Stimulated activated effector memory CD8-positive, alpha-beta T cell treated with anti-CD3 and anti-CD28 coated beads, Interleukin-12 subunit alpha, Interleukin-12 subunit beta, amount 100 ng/mL, for 72 hours (primary cell): ENCODE results near the gene AP3S2.
"Not testable (repeated sequence)": the region's sequence is repeated elsewhere in the genome, so short reads cannot be mapped to it uniquely, and the experiment has no call there.

Experiments
- ATAC-seq: fragments of 150-1000 bp; cut with Tn5 transposase; 2 replicates; pipeline ENCODE4 v1.10.0; 2021
- DNase-seq, 2 donors: peaks; one replicate each; pipeline ENCODE4 v3.0.0; 2021 to 2022; ENCODE audit warnings: low spot score in 2 of 2
- H3K27ac Mint-ChIP-seq: one replicate; pipeline ENCODE4 v1.8.0; 2022; ENCODE audit warnings: mild to moderate bottlenecking, mixed read lengths
- H3K36me3 Mint-ChIP-seq: one replicate; pipeline ENCODE4 v1.8.0; 2022; ENCODE audit warnings: mild to moderate bottlenecking, mixed read lengths
- H3K4me1 Mint-ChIP-seq: one replicate; pipeline ENCODE4 v1.8.0; 2022; ENCODE audit warnings: mixed read lengths
- H3K4me3 Mint-ChIP-seq: one replicate; pipeline ENCODE4 v1.8.0; 2022; ENCODE audit warnings: mild to moderate bottlenecking, mixed read lengths
- H3K9me3 Mint-ChIP-seq: one replicate; pipeline ENCODE4 v1.8.0; 2022; ENCODE audit warnings: mixed read lengths

Gene AP3S2

DNA sequence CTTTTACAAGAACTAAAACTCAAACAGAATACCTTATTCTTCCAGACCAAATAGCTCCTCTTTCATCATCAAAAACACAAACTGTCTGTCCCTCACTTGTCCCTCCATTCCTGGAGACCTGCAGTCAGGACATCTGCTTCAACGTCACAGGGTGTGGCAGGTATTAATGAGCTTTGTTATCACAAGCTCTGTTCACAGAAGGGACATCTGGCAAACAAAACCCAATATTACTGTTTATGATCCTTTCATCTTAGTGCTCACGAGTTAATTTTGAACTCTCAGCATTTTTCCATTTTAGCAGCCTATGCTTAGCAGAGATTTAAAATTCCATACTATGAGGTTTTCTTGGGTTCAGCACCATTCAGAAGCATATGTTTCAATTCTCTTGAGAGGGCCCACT, 32.9 kb downstream of the AP3S2 start:
- no peaks in the 10 kb centered on the region for H3K9me3 Mint-ChIP-seq
- no peaks in the 10 kb centered on the region for H3K4me1 Mint-ChIP-seq
- DNase-seq (no peak), ATAC-seq (no peak)
- H3K36me3 Mint-ChIP-seq, result peaks cover 34% of the 10 kb centered on the region
- no peak overlapping the region for H3K4me3 Mint-ChIP-seq
- no peak overlapping the region for H3K27ac Mint-ChIP-seq

DNA sequence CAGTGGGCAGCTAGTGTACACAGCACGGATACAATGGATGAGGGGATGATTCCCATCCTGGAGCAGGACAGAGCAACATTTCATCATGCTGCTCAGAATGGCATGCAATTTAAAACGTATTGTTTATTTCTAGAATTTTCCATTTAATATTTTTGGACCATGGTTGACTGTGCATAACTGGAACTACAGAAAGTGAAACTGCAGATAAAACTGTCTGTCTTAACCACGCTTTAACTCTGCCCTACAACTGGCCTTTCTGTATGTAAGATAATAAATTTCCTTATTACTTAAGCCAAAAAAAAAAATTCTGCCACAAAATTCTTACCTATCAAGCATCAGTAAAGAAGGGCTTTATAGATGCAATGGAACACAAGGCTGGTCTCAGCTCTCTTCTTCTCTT, 33.4 kb downstream of the AP3S2 start:
- Mint-ChIP-seq H3K4me1 (no peaks in the 10 kb centered on the region), H3K27ac (no peak overlapping the region), H3K4me3 (no peak overlapping the region), H3K36me3 (peaks cover 30% of the 10 kb centered on the region), H3K9me3 (no peaks in the 10 kb centered on the region)
- no peak for DNase-seq
- no peak for ATAC-seq

DNA sequence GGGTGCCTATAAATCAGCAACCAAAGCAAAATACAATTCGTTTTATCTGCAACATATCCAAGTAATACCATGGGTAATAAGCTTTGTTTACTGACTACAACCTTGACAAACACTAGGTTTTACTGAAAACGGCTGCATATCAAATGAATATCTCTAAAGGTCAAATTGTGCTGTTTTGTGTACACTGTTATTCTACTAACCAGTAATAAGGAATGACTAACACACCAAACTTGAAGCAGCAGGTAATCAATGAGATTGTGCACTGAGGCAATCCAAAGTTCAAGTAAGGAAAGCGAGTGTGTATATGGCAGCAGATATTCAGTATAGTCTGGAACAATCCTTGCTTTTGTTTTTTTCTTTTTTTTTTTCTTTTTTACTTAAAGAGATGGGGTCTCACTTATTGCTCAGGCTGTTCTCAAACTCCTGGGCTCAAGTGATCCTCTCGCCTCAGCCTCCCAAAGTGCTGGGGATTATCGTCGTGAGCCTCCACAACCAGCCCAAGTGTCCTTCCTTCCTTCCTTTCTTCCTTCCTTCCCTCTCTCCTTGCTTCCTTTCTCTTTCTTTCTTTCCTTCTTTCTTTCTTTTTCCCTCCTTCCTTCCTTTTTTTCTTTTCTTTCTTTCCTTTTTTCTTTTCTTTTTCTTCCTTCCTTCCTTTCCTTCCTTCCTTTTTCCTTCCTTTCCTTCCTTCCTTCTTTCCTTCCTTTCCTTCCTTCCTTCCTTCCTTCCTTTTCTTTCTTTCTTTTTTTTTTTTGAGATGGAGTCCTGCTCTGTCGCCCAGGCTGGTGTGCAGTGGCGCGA, 34.9 kb downstream of the AP3S2 start:
- H3K4me1 Mint-ChIP-seq, result no peaks in the 10 kb centered on the region
- H3K9me3 Mint-ChIP-seq, result no peaks in the 10 kb centered on the region
- peaks cover 29% of the 10 kb centered on the region for H3K36me3 Mint-ChIP-seq
- no peak overlapping the region for H3K4me3 Mint-ChIP-seq
- H3K27ac Mint-ChIP-seq, result no peak overlapping the region
- no peak for DNase-seq
- ATAC-seq, result no peak

DNA sequence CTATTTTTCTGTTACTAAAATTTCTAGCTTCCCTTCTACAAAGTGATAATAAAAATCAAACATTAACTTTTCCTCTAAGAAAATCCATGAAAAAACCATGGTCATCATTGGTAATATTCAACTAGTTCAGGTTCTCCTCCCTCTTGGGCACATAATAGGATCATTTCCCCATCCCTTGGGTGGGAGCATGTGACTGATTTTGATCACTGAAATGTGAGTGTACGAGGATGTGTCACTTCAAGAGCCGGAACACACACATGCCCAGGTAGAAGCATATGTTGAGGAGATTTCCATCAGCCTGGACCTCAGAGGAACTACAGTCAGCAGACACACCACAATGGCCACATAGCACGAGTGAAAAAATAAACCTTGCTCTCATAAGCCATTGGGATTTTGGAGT, 36.1 kb downstream of the AP3S2 start:
- ATAC-seq (no peak), DNase-seq (peak in 1 of 2 donors; percentile 2)
- Mint-ChIP-seq H3K36me3 (peaks cover 29% of the 10 kb centered on the region), H3K27ac (no peak overlapping the region), H3K9me3 (no peaks in the 10 kb centered on the region), H3K4me3 (no peak overlapping the region), H3K4me1 (no peaks in the 10 kb centered on the region)

DNA sequence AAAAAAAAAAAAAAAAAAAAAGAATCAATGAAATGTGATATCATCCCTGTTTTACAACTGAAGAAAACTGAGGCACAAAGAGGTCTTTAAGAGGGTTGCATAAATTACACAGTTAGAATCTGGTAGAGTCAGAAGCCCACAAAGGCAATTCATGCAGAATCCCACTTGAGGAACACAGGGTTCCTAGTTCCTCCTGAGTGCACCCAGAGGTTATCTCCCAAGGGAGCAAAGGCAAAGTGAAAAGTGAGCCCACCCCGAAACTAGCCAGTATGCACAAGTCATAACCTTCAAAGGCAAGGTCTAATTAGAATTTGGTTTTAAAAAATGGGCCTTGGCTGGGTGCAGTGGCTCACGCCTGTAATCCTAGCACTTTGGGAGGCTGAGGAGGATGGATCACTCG, 37.8 kb downstream of the AP3S2 start:
- DNase-seq, result peak in 1 of 2 donors; percentile 40
- no peak for ATAC-seq

DNA sequence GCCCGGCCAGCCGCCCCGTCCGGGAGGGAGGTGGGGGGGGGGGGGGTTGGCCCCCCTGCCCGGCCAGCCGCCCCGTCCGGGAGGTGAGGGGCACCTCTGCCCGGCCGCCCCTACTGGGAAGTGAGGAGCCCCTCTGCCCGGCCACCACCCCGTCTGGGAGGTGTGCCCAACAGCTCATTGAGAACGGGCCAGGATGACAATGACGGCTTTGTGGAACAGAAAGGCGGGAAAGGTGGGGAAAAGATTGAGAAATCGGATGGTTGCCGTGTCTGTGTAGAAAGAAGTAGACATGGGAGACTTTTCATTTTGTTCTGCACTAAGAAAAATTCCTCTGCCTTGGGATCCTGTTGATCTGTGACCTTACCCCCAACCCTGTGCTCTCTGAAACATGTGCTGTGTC, 38.9 kb downstream of the AP3S2 start:
- H3K4me1 Mint-ChIP-seq, DNase-seq, H3K4me3 Mint-ChIP-seq, H3K9me3 Mint-ChIP-seq, ATAC-seq, H3K27ac Mint-ChIP-seq: not testable (repeated sequence)
- peaks cover 43% of the 10 kb centered on the region for H3K36me3 Mint-ChIP-seq

More for the DNA sequence above, 37.8 kb downstream of the AP3S2 start:
- no peaks in the 10 kb centered on the region for H3K4me1 Mint-ChIP-seq
- no peaks in the 10 kb centered on the region for H3K9me3 Mint-ChIP-seq
- no peak overlapping the region for H3K4me3 Mint-ChIP-seq
- H3K36me3 Mint-ChIP-seq, result peaks cover 40% of the 10 kb centered on the region
- no peak overlapping the region for H3K27ac Mint-ChIP-seq

DNA sequence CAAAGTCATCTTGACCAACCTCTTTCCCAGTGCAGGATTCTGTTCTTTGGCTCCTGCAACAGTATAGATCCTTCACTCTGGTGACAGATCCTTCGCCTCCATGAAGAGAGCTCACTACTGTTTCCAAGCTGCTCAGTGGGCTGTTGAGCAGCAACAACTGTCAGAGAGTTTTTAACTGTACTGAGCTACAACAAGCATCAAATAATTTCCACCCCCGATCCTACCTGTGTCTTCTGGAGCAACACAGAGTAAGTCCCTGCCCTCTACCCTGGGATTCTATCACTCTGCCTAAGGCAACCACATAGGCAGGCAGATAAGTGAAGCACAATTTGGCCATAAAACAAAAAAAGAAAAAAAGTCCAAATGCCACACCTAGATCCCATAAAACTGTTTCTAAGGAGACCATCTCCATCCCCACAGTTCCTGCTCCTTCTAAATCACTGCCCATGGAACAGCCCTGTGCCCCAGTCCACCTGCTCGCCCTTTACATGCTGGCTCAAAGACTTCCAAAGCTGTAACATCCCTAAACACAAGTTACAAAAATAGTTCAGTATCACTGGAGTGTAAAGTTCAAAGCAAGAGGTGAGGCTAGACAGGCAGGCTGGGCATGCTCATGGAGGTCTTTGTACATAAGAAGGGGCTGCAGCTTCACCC, 41.3 kb downstream of the AP3S2 start:
- H3K36me3 Mint-ChIP-seq, result peaks cover 36% of the 10 kb centered on the region
- no peaks in the 10 kb centered on the region for H3K9me3 Mint-ChIP-seq
- H3K27ac Mint-ChIP-seq, result no peak overlapping the region
- DNase-seq (peak in 1 of 2 donors; percentile 28), ATAC-seq (no peak)
- H3K4me3 Mint-ChIP-seq, result no peak overlapping the region
- H3K4me1 Mint-ChIP-seq, result peaks cover 7% of the 10 kb centered on the region

DNA sequence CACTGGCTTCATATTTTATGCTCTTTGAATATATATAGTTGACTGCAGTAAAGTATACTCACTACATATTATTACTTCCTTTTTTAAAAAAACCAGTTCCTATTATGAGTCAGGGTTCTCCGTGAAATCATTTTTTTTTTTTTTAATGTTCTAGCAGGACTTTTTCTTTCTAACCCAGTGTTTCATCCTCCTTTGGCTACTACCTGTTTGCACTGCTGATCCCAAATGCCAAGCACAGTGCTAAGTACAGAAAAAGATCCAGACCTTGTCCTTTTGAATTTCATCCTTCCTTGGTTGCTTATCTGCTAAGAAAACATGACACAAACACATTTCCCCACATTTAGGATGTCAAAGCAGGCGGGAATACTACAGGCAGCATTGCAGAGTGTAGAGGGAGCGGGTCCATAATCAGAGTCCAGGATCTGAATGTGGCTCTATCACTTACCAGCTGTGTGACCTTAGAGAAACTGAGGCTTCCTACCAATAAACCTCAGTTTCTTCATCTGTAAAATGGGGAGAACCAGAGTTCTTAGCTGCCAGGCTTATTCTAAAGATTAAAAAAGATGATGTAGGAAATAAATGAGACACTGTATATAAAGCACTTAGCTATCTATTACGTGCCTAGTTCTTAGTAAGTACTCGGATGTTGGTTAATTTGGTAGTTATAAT, 42.0 kb downstream of the AP3S2 start:
- DNase-seq (peak in 1 of 2 donors; percentile 15), ATAC-seq (no peak)
- peak overlapping the region; percentile 17 for H3K27ac Mint-ChIP-seq
- no peak overlapping the region for H3K4me3 Mint-ChIP-seq
- no peaks in the 10 kb centered on the region for H3K9me3 Mint-ChIP-seq
- H3K4me1 Mint-ChIP-seq, result peaks cover 7% of the 10 kb centered on the region
- peaks cover 36% of the 10 kb centered on the region for H3K36me3 Mint-ChIP-seq

DNA sequence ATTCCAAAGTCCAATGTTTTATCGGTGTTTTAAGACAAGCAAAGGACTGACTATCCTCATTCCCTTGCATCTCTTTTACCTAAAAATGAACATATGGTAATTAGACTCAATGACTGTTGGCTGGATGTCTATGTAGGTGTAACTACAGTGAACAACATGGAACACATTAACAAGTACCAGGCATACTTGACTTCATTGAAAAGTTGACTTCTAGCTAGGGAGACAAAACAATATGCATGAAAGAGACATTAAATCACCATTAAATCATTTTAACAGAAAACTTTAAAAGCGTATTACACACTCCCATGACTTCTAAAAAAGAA, 44.9 kb downstream of the AP3S2 start:
- peaks cover 7% of the 10 kb centered on the region for H3K4me1 Mint-ChIP-seq
- peak overlapping the region; percentile 6 for H3K27ac Mint-ChIP-seq
- DNase-seq (no peak), ATAC-seq (no peak)
- H3K36me3 Mint-ChIP-seq, result peaks cover 30% of the 10 kb centered on the region
- no peaks in the 10 kb centered on the region for H3K9me3 Mint-ChIP-seq
- H3K4me3 Mint-ChIP-seq, result no peak overlapping the region

DNA sequence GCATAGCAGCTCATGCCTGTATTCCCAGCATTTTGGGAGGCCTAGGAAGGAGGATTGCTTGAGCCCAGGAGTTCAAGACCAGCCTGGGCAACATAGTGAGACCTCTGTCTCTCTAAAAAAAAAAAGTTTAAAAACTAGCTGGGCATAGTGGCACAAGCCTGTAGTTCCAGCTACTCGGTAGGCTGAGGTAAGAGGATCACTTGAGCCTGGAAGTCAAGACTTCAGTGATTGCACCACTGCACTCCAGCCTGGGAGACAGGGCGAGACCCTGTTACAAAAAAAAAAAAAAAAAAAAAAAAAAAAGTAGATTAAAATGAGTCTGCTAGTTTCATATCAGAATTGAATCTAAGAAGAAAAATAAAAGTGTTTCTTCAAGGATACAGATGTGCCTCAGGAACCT, 46.7 kb downstream of the AP3S2 start:
- peaks cover 9% of the 10 kb centered on the region for H3K4me1 Mint-ChIP-seq
- no peak for ATAC-seq
- peaks cover 31% of the 10 kb centered on the region for H3K36me3 Mint-ChIP-seq
- no peaks in the 10 kb centered on the region for H3K9me3 Mint-ChIP-seq
- H3K27ac Mint-ChIP-seq, result no peak overlapping the region
- peak in 1 of 2 donors; percentile 23 for DNase-seq
- no peak overlapping the region for H3K4me3 Mint-ChIP-seq

DNA sequence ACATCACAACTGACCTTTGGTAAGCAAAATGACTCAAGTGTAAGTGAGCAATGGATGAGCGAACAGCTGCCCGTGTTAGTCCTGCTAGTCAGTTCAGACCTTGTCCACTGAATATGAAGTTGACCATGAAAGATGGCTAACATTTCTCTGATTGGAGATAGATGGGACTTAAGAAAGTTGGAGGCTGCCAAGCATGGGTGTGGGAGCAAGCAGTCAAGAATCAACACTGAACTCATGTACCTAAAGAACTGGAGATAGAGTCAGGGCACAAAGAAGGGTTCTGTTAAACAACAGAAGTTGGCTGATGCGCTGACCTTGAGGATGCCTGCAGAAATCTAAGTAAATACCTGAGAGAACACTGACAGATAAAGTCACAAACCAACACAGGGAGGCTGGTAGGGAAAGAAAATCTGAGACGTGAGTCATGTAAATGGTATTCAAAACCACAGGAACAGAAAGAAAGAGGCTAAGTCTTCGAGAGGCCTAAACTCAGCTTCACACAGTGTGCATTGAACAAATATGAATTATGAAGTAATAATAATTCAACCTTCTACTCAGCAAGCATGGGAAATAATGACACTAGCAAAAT, 48.4 kb downstream of the AP3S2 start:
- Mint-ChIP-seq H3K36me3 (peaks cover 19% of the 10 kb centered on the region), H3K27ac (no peak overlapping the region), H3K4me3 (no peak overlapping the region), H3K4me1 (peaks cover 14% of the 10 kb centered on the region), H3K9me3 (no peaks in the 10 kb centered on the region)
- DNase-seq (no peak), ATAC-seq (peak; percentile 43)

DNA sequence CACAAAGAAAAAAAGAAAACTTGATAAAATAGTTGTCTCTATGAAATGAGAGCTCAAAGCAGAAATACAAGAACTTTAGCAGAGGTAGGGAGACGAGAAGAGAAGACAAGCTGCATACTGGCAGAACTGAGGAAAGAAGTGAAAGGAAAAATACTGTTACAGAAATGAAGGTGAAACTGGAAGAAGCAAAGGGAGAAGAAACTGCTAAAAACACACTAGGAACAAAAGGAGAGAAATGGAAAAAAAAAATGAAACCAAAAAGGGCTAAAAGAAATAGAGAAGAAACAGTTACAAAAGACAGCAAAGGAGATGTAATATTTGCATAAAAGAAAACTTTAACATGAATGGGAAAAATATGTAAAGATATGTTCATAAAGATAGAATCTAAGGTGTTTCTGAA, 51.8 kb downstream of the AP3S2 start:
- H3K4me1 Mint-ChIP-seq, result peaks cover 12% of the 10 kb centered on the region
- H3K36me3 Mint-ChIP-seq, result peaks cover 19% of the 10 kb centered on the region
- ATAC-seq (no peak), DNase-seq (no peak)
- H3K9me3 Mint-ChIP-seq, result no peaks in the 10 kb centered on the region
- H3K27ac Mint-ChIP-seq, result no peak overlapping the region
- H3K4me3 Mint-ChIP-seq, result no peak overlapping the region

DNA sequence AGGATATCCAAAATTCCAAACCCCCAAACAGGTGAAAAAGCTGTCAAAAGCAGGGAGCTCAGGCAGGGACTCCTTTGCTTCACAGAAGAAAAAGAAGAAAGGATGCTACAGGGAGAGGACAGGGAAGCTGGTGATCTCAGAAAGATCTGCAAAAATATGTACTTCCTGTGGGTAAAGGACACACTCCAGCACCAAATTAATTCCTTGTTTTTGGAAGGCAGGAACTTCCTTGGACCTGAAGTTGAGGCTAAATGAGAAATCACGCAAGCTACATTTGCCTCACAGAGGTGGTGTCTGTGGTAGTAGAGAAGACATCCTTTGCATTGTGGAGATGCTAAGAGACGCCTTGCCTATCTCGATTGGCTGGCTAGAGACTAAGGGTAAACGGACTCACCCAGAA, 52.5 kb downstream of the AP3S2 start:
- no peak overlapping the region for H3K4me3 Mint-ChIP-seq
- H3K9me3 Mint-ChIP-seq, result no peaks in the 10 kb centered on the region
- no peak overlapping the region for H3K27ac Mint-ChIP-seq
- peaks cover 19% of the 10 kb centered on the region for H3K36me3 Mint-ChIP-seq
- H3K4me1 Mint-ChIP-seq, result peaks cover 12% of the 10 kb centered on the region
- DNase-seq (no peak), ATAC-seq (no peak)

DNA sequence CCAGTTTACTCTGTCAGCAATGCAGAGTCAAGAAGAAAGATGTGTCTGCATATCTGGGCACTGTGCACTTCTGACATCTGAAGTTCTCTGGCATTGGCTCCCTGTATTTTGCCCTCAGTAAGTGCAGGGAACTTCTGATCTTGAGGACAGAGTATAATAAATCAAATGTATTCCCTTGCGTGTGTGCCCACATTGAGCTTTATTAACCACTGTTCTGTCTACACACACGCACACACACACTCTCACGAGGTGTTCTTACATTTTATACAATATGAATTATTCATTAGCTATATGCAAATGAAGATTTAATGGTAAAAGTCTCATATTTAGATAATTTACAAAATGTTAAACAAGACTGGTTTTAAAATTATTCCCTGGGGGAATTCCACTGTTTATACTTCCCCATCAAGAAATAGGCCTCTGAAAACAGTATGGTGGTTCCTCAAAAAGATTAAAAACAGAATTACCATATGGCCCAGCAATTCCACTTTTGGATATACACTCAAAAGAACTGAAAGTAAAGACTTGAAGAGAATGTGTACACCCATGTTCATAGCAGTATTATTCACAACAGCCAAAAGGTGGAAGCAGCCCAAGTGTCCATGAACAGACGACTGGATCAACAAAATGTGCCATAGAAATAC, 54.5 kb downstream of the AP3S2 start:
- Mint-ChIP-seq H3K9me3 (no peaks in the 10 kb centered on the region), H3K4me1 (peaks cover 12% of the 10 kb centered on the region)
- DNase-seq, result no peak

DNA sequence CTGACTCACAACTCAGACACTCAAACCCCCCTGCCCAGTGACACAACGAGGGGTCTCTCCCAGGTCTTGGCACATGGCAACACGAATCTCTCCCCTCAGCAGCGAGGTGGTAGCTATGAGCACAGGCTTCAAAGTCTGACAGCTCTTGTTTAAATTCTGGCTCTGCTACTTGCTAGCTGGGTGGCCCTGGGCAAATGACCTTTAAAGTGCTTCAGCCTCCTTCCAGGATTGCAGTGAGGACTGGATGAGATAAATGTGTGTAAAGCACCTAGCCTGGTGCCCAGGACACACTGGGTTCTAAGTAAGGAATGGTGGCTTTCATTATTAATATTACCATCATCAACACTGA, 56.0 kb downstream of the AP3S2 start:
- peaks cover 12% of the 10 kb centered on the region for H3K4me1 Mint-ChIP-seq
- ATAC-seq, result no peak
- H3K9me3 Mint-ChIP-seq, result no peaks in the 10 kb centered on the region
- no peak overlapping the region for H3K4me3 Mint-ChIP-seq
- DNase-seq, result no peak
- peak overlapping the region; percentile 8 for H3K27ac Mint-ChIP-seq
- peaks cover 44% of the 10 kb centered on the region for H3K36me3 Mint-ChIP-seq

More for the DNA sequence above, 54.5 kb downstream of the AP3S2 start:
- Mint-ChIP-seq H3K27ac (peak overlapping the region; percentile 5), H3K4me3 (no peak overlapping the region), H3K36me3 (peaks cover 33% of the 10 kb centered on the region)
- no peak for ATAC-seq
